GM21423 (cell line): Measurements from ENCODE around the gene FBXW5.

ENCODE experiments used
- ATAC-seq: cut with Tn5 transposase; IDR thresholded peaks from one replicate; pipeline ENCODE4 v1.9.1; 2021; ENCODE audit warnings: mild to moderate bottlenecking, moderate library complexity; ENCODE audit not compliant: unreplicated experiment

The FBXW5 gene

DNA sequence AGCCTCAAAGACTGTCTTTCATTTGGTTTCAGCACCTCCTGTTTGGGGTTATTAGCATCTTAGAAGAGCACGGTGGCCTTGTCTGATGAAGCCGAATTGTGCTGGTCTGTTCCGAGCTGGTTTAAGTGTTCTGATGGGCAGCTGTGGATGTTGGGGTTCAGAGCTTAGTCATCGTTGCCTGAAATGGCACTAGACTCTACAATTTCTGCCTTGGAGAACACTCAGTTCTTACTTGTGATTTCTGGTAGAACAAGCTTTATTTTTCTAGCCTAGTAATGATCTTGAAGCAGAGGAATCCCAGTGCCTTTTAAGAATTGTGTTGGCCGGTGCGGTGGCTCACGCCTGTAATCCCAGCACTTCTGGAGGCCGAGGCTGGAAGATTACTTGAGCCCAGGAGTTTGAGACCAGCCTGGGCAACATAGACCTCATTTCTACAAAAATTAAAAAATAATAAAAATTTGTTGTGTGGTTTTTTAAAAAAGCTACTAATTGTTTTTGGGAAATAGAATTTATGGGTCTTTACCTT is 7.8 kb downstream of the FBXW5 start:
- ATAC-seq = no peak

DNA sequence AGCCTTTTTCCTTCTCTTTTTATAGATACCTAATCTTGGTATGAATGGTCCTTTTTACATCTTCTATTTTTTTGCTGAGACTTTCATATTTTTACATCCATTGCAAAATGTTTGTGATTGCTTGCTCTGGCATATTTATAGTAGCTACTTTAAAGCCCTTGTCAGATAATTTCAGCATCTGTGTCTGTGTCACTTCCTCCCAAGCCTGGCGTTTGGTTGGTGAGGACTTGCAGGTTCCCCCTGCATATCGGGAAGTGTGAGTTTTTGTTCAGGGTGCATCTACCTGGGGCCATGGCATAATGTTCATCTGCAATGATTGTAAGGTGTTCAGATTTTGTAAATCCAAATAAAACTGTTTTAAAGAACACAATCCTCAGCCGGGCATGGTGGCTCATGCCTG is 8.9 kb downstream of the FBXW5 start:
- ATAC-seq = no peak

- no peak for ATAC-seq
Observed at GRCh38 chr9:136934277-136934676, 10.3 kb downstream of the FBXW5 start.

DNA sequence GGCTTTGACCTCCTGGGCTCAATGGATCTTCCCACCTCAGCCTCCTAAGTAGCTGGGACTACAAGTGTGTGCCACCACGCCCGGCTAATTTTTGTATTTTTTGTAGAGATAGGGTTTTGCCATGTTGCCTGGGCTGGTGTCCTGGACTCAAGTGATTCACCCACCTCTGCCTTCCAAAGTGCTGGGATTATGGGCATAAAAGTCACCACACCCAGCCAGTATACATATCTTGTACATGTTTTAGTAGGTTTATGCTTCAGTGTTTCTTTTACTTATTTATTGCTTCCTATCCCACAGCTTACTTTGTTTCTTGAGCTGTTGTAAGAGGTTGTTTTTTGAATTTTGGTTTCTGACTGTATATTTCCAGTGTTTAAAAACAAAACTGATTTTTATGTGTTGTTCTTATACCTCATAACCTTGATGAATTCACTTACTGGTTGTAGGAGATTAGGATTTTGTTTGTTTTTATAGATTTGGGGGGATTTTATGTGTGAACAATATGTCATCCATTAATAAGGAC is 12.9 kb downstream of the FBXW5 start:
- ATAC-seq = no peak

DNA sequence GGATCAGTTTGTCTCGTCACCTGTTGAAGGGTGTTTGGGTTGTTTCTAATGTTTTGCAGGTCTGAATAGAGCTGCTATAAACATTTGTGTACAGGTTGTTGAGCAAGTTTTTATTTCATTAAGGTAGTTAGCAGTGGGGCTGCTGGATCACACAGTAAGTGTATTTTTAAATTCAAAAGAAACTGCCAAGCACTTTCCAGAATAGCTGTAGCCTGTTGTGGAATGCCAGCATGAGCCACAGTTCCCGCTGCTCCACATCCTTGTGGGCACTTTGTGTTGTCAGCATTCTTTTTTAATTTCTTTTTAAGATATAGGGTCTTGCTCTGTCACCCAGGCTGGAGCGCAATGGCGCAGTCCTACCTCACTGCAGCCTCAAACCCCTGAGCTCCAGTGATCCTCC is 14.5 kb downstream of the FBXW5 start:
- no peak for ATAC-seq

GRCh38 chr9:136928591-136928990 is 15.9 kb downstream of the FBXW5 start:
- no peak for ATAC-seq

GRCh38 chr9:136927343-136928271 is 16.9 kb downstream of the FBXW5 start:
- ATAC-seq = no peak

GRCh38 chr9:136926749-136927148 is 17.8 kb downstream of the FBXW5 start:
- ATAC-seq = no peak

DNA sequence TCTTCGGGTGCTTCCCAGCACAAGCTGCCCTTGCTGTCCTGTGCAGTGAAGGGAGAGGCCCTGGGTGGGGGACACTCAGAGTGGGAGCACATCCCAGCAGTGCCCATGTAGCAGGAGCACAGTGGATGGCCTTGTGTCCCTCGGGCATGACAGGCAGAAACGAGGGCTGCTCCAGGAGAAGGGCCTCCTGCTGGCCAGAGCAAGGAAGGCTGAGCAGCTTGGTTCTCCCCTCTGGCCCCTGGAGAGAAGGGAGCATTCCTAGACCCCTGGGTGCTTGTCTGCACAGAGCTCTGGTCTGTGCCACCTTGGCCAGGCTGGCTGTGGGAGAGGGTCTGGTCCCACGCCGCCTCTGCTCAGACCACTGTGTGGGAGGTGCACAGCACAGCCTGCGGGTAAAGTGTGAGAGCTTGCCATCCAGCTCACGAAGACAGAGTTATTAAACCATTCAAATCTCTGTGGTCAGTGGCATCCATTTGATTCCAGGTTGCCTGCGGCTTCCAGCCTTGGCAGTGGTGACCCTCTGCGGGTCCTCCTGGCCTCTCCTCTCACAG is 18.3 kb downstream of the FBXW5 start:
- ATAC-seq = no peak

DNA sequence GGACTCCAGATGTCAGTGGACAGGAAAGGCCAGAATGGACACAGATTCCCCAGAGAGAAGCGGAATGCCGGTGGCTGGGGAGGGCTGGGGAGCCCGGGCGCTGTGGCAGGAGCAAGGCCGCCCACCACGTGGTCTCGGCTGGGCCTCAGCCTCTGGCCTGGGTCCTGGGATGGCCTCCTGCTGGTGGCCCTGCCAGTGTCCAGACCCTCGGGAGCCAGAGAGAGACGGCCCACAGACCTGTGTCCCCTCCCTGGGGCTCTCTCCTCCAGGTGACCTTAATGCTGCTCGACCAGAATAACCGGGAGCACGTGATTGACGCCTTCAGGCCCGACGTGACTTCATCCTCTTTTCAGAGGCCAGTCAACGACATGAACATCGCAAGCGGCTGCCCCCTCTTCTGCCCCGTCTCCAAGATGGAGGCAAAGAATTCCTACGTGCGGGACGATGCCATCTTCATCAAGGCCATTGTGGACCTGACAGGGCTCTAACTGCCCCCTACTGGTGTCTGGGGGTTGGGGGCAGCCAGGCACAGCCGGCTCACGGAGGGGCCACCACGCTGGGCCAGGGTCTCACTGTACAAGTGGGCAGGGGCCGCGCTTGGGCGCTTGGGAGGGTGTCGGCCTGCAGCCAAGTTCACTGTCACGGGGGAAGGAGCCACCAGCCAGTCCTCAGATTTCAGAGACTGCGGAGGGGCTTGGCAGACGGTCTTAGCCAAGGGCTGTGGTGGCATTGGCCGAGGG is 19.0 kb downstream of the FBXW5 start:
- ATAC-seq = no peak

GRCh38 chr9:136923881-136924280 is 20.7 kb downstream of the FBXW5 start:
- ATAC-seq = no peak

DNA sequence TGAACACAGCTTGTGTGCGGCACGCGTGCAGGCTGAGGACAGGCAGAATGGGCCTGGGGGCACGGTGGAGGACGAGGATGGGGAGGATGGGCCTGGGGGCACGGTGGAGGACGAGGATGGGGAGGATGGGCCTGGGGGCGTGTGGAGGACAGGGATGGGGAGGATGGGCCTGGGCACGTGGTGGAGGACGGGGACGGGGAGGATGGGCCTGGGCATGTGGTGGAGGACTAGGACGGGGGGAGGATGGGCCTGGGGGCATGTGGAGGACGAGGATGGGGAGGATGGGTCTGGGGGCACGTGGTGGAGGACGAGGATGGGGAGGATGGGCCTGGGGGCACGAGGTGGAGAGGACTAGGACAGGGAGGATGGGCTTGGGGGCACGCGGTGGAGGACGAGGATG is 22.0 kb downstream of the FBXW5 start:
- no peak for ATAC-seq

- ATAC-seq = no peak
Observed at GRCh38 chr9:136921718-136922117, 22.8 kb downstream of the FBXW5 start.

DNA sequence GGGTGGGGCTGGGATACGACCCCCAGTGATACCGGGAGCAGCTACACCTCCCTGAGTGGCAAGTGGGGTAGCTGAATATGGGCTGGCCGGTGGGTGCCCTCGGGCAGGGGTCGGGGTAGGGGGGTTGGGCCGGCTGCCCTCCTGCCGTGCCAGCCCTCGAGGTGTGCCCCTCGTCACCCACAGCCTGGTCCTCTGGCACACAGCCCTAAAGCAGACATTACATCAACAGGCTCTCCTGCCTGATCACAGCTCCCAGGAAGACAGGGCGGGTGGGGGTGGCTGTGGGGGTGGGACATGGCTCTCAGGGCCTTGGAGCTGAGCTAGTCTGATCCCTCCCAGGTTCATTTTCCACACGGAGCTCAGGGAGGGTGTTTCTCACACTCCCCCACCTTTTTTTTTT is 23.2 kb downstream of the FBXW5 start:
- no peak for ATAC-seq

GRCh38 chr9:136920734-136921231 is 23.8 kb downstream of the FBXW5 start:
- no peak for ATAC-seq

DNA sequence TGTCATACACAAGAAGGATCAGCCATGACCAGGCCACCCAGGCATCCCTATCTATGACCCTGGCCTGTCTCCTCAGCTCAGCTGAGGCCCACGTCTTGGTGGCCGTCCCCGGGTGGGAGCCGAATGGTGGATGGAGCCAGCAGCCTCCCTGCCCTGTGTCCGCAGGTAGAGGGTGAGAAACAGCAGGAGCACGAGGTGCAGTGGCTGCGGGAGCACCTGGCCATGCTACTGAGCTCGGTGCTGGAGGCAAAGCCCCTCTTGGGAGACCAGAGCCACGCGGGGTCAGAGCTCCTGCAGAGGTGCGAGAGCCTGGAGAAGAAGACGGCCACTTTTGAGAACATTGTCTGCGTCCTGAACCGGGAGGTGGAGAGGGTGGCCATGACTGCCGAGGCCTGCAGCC is 24.5 kb downstream of the FBXW5 start:
- ATAC-seq = no peak

DNA sequence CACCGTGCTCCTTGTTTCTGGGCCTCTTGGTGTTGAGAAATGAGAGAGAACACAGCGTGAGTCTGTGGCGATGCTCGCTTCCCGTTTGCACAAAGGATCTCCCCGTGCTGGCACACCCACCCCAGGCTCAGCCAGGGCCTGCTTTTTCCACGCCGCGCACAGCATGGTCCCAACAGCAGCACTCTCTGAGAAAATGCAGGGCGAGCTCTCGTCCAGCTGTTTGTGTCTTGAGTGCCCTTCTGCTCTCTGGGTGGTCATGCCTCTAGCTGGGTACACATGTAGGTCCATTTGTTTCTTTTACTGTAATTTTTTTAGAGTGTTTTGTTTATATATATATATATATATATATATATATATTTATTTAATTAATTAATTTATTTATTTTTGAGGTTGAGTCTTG is 26.6 kb downstream of the FBXW5 start:
- ATAC-seq = no peak

DNA sequence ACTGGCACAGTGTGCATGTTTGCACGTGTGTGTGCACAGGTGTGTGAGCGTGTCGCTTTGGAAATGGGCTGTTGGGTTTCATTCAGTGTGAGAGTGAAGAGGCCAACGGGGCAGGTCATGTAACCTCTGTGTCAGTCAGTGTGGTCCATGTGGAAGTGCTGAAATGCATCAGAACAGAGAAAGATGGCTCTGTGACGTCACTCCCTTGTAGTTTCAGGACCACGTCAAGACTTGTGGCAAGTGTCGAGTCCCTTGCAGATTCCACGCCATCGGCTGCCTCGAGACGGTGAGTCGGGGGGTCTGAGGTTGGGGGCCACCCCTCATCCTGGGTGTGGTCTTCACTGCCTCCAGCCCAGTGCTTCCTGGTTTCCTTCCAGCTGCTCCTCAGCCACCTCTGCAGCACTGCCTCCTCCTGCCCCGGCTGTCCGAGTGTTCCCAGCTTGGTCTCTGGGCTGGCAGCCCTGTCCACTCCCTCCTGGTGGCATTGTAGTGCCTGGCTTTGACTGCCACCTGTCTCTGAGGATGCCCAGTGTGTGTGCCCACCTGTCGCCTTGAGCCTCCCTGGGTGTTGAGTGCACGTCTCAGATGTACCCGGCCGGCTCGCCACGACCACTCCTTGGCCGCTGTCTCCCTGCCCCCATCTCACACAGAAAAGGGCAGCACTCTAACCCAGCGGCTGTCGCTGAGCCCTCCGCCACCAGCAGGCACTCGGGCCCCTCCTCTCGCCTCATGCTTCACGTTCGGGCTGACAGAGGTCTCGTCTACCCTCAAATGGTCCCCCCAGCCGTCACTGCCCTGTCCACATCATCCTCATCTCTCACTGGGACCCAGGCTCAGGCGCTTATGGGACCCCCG is 28.0 kb downstream of the FBXW5 start:
- ATAC-seq = no peak

DNA sequence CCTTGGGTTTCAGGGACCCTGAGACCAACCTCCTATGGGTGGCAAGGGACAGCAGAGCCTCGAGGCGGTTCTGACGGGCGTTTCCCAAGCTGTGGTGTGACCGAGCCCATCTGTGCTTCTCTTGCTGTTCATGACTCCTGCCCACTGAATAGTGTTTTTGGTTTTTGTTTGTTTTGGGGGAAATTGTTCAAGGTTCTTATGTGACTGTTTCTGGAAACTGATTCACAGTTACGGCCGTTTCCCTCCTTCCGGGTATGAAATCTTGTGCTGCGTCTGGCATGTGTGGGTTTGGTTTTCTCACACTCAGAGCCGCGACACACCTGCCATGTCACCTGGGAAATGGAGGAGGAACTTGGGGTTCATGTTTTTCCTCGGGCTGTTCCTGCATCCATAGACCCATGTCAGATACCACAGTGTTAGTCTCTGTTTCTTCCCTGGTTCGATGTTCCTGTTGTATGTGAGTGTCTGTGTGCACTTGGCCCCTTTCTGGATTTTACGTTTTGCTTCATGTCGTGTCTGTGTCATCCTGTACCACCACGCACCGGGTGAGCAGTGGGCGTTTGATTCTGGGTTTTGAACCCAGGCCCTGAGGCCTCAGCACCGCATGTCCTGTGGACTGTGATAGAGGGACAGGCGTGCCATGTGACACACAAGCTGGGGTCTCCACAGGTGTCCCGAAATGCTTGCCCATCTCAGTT is 28.8 kb downstream of the FBXW5 start:
- no peak for ATAC-seq
